SKM-1 (cell line): ENCODE data around the gene GOLGA8F.
"Not testable (repeated sequence)": the region's sequence is repeated elsewhere in the genome, so short reads cannot be mapped to it uniquely, and the experiment has no call there.

Experiments
- DNase-seq: peaks from one replicate; lab custom pipeline; 2025; ENCODE audit not compliant: unreplicated experiment; lab: John Stamatoyannopoulos, UW

GOLGA8F gene

GRCh38 chr15:28378364-28378763 is at the start of gene GOLGA8F:
GOLGA8F (plus strand) TSS chr15:28378664; CDS start chr15:28378762, 98 bp downstream.
- not testable (repeated sequence) for DNase-seq

- not testable (repeated sequence) for DNase-seq
These were observed 20.5 kb upstream of the GOLGA8F start, which contains the start of gene GOLGA6L24 for GRCh38 chr15:28357984-28358383. GOLGA6L24 (minus strand) TSS chr15:28358084; CDS start chr15:28358023, 61 bp downstream.

- DNase-seq = not testable (repeated sequence)
These were observed 13.0 kb upstream of the GOLGA8F start for GRCh38 chr15:28365502-28365901.

GRCh38 chr15:28380053-28380452 is 1.6 kb downstream of the GOLGA8F start:
- not testable (repeated sequence) for DNase-seq

GRCh38 chr15:28396022-28396421 is 17.6 kb downstream of the GOLGA8F start:
- DNase-seq = not testable (repeated sequence)

- DNase-seq = not testable (repeated sequence)
These were observed 24.4 kb downstream of the GOLGA8F start for GRCh38 chr15:28402774-28403435.

- not testable (repeated sequence) for DNase-seq
These were observed 42.0 kb downstream of the GOLGA8F start for GRCh38 chr15:28420470-28420869.

- not testable (repeated sequence) for DNase-seq
These were observed 57.1 kb downstream of the GOLGA8F start for GRCh38 chr15:28435594-28435993.
